ENCODE results near the gene FBXW8. TPM values are rescaled to one million over a fixed set of nuclear protein-coding genes. Genes with fewer than 3 reads are reported as not detected.

The FBXW8 gene
- total RNA-seq, 2 donors from 2014 or later = 8.6 to 8.7 TPM

DNA sequence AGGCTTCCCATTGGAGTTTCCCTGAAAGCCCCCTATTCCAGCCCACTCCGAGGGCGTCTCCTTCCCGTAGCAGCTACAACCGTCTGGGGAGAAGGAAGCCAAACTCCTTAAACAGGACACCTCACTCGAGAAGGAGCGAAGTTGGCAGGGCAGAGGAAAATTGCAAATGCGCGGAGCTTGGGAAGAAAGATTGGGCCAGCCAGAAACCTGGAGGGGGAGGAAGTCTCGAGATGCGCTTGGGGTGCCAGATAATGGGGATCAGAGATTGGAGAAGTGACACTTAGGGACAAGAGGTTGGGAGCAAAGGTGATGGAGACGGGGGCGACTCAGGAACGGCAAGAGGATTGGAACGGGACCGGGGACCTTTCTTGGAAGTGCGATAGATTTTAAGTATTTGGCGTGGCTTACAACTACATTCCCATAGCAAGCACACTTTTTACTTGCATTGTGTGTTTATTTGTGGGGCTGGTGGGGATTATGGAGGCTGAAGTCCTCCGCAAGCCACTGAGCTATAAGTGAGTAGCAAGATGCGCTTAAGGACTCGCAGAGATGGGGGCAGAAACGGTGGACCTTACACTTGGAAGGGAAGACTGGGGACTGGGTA lies 30.4 kb upstream of the FBXW8 start:
- Mint-ChIP-seq H3K27me3 (peaks cover 82% of the 10 kb centered on the region), H3K27ac (no peak overlapping the region), H3K4me1 (peaks cover 27% of the 10 kb centered on the region), H3K4me3 (peak overlapping the region; percentile 90), H3K36me3 (ENCODE audit: low read depth) (peaks cover 15% of the 10 kb centered on the region)
- DNase-seq = no peak
- no peaks in the 10 kb centered on the region for H3K9me3 ChIP-seq (ENCODE audit: control insufficient read depth, low read length, poor library complexity, severe bottlenecking)
- no peak for ATAC-seq

- ATAC-seq = peak; percentile 80
- H3K9me3 ChIP-seq (ENCODE audit: control insufficient read depth, low read length, poor library complexity, severe bottlenecking) = no peaks in the 10 kb centered on the region
- H3K27ac Mint-ChIP-seq = no peak overlapping the region
- H3K4me3 Mint-ChIP-seq = peak overlapping the region; percentile 90
- peaks cover 15% of the 10 kb centered on the region for H3K36me3 Mint-ChIP-seq (ENCODE audit: low read depth)
- peaks cover 79% of the 10 kb centered on the region for H3K27me3 Mint-ChIP-seq
- DNase-seq = peak in 1 of 3 donors; percentile 11
- H3K4me1 Mint-ChIP-seq = peaks cover 27% of the 10 kb centered on the region
Measured at GRCh38 chr12:116880817-116881324, 29.9 kb upstream of the FBXW8 start.

DNA sequence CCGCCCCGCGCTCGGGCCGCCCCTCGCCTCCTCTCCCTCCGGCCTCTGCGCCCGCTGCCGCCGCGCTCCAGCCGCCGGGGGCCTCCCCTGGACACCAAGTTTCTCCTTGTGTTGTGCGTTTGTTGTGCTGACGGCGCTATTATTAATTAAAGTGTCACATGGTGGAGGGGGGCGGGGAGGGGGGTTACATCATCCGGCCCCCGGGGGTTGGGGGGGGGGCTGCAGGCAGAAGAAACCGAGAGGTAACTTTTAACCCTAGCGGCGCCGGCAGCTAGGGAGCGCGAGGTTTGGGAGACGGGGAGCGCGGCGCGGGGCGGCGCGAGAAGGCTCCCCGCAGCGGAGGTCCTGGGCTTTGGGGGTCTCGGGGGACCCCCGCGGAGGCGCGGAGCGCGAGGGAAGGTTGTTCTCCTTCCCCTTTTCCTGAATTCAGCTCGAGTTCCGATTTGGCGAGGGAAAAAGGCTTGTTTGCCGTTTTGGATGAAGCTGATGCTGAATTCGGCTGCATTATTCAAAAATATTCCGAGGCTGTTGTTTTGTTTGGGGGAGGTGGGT lies 29.3 kb upstream of the FBXW8 start, which contains the start of gene HRK:
HRK (minus strand) TSS at position 117 of the 552 bp plus-strand sequence. CDS start 134 bp downstream, outside the sequence.
- peaks cover 74% of the 10 kb centered on the region for H3K27me3 Mint-ChIP-seq

GRCh38 chr12:116881877-116882507 lies 28.8 kb upstream of the FBXW8 start:
- Mint-ChIP-seq H3K4me1 (peaks cover 27% of the 10 kb centered on the region), H3K4me3 (peak overlapping the region; percentile 78), H3K27me3 (peaks cover 70% of the 10 kb centered on the region), H3K27ac (peak overlapping the region; percentile 6), H3K36me3 (ENCODE audit: low read depth) (peaks cover 15% of the 10 kb centered on the region)
- DNase-seq = no peak
- ATAC-seq = no peak
- H3K9me3 ChIP-seq (ENCODE audit: control insufficient read depth, low read length, poor library complexity, severe bottlenecking) = no peaks in the 10 kb centered on the region

More for the DNA sequence above, 29.3 kb upstream of the FBXW8 start, which contains the start of gene HRK:
- peaks cover 27% of the 10 kb centered on the region for H3K4me1 Mint-ChIP-seq
- ATAC-seq = no peak
- H3K36me3 Mint-ChIP-seq (ENCODE audit: low read depth) = peaks cover 15% of the 10 kb centered on the region
- DNase-seq = no peak
- H3K4me3 Mint-ChIP-seq = peak within 1 kb of the TSS; percentile 90
- H3K27ac Mint-ChIP-seq = peak within 1 kb of the TSS; percentile 6
- no peaks in the 10 kb centered on the region for H3K9me3 ChIP-seq (ENCODE audit: control insufficient read depth, low read length, poor library complexity, severe bottlenecking)

GRCh38 chr12:116882742-116883141 lies 28.0 kb upstream of the FBXW8 start:
- H3K4me3 Mint-ChIP-seq = no peak overlapping the region
- no peak for ATAC-seq
- H3K4me1 Mint-ChIP-seq = peaks cover 27% of the 10 kb centered on the region
- H3K36me3 Mint-ChIP-seq (ENCODE audit: low read depth) = peaks cover 15% of the 10 kb centered on the region
- H3K27ac Mint-ChIP-seq = no peak overlapping the region
- DNase-seq = no peak
- H3K9me3 ChIP-seq (ENCODE audit: control insufficient read depth, low read length, poor library complexity, severe bottlenecking) = no peaks in the 10 kb centered on the region
- peaks cover 76% of the 10 kb centered on the region for H3K27me3 Mint-ChIP-seq

- Mint-ChIP-seq H3K36me3 (ENCODE audit: low read depth) (peaks cover 8% of the 10 kb centered on the region), H3K4me1 (peaks cover 17% of the 10 kb centered on the region), H3K27me3 (peaks cover 68% of the 10 kb centered on the region), H3K4me3 (no peak overlapping the region), H3K27ac (no peak overlapping the region)
- ATAC-seq = no peak
- no peak for DNase-seq
- no peaks in the 10 kb centered on the region for H3K9me3 ChIP-seq (ENCODE audit: control insufficient read depth, low read length, poor library complexity, severe bottlenecking)
Measured at GRCh38 chr12:116884871-116885270, 25.9 kb upstream of the FBXW8 start.

DNA sequence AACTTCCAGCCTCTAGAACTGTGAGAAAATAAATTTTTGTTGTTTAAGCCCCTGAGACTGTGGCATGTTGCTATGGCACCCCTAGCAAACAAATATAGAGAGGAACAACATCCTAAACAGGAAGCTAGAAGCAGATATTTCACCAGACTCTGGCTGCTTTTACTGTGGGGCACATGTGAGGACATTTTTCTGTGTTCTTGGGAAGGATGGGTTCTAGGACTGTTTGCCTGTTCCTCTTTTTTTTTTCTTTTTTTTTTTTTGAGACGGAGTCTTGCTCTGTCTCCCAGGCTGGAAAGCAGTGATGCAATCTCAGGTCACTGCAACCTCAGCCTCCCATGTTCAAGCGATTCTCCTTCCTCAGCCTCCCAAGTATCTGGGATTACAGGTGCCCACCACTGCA lies 25.3 kb upstream of the FBXW8 start:
- no peak for DNase-seq

GRCh38 chr12:116887244-116887643 lies 23.5 kb upstream of the FBXW8 start:
- no peaks in the 10 kb centered on the region for H3K9me3 ChIP-seq (ENCODE audit: control insufficient read depth, low read length, poor library complexity, severe bottlenecking)
- H3K4me1 Mint-ChIP-seq = peaks cover 2% of the 10 kb centered on the region
- DNase-seq (no peak), ATAC-seq (no peak)
- no peaks in the 10 kb centered on the region for H3K36me3 Mint-ChIP-seq (ENCODE audit: low read depth)
- H3K27me3 Mint-ChIP-seq = peaks cover 50% of the 10 kb centered on the region
- no peak overlapping the region for H3K4me3 Mint-ChIP-seq
- H3K27ac Mint-ChIP-seq = no peak overlapping the region

More for the DNA sequence above, 25.3 kb upstream of the FBXW8 start:
- H3K9me3 ChIP-seq (ENCODE audit: control insufficient read depth, low read length, poor library complexity, severe bottlenecking) = no peaks in the 10 kb centered on the region
- Mint-ChIP-seq H3K27me3 (peaks cover 62% of the 10 kb centered on the region), H3K4me3 (no peak overlapping the region), H3K4me1 (peaks cover 10% of the 10 kb centered on the region), H3K36me3 (ENCODE audit: low read depth) (peaks cover 2% of the 10 kb centered on the region), H3K27ac (no peak overlapping the region)
- ATAC-seq = peak; percentile 25

GRCh38 chr12:116887897-116888296 lies 22.9 kb upstream of the FBXW8 start:
- H3K4me1 Mint-ChIP-seq = peaks cover 2% of the 10 kb centered on the region
- peaks cover 44% of the 10 kb centered on the region for H3K27me3 Mint-ChIP-seq
- no peak for ATAC-seq

DNA sequence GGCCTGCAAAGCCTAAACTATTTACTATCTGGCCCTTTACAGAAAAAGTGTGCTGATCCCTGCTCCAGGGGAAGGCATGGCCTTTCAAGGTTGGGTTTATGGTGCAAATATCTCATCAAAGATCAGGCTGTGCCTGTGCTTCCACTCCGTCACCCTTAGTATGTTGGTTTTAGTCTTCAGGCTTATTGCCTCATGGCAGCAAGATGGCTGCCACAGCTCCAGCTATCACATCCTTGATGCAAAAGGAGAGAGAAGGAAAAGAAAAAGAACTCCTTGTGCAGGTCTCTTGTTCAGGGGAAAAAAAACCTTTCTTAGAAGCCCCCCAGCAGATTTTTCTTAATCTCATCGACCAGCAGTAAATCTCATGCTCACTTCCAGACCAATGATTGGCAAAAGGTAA lies 20.4 kb upstream of the FBXW8 start:
- Mint-ChIP-seq H3K27me3 (peaks cover 27% of the 10 kb centered on the region), H3K27ac (no peak overlapping the region), H3K4me3 (no peak overlapping the region), H3K36me3 (ENCODE audit: low read depth) (no peaks in the 10 kb centered on the region), H3K4me1 (no peaks in the 10 kb centered on the region)
- no peaks in the 10 kb centered on the region for H3K9me3 ChIP-seq (ENCODE audit: control insufficient read depth, low read length, poor library complexity, severe bottlenecking)
- no peak for DNase-seq
- ATAC-seq = no peak

More at GRCh38 chr12:116887897-116888296, 22.9 kb upstream of the FBXW8 start:
- H3K27ac Mint-ChIP-seq = no peak overlapping the region
- no peak for DNase-seq
- no peaks in the 10 kb centered on the region for H3K9me3 ChIP-seq (ENCODE audit: control insufficient read depth, low read length, poor library complexity, severe bottlenecking)
- no peak overlapping the region for H3K4me3 Mint-ChIP-seq
- H3K36me3 Mint-ChIP-seq (ENCODE audit: low read depth) = no peaks in the 10 kb centered on the region

DNA sequence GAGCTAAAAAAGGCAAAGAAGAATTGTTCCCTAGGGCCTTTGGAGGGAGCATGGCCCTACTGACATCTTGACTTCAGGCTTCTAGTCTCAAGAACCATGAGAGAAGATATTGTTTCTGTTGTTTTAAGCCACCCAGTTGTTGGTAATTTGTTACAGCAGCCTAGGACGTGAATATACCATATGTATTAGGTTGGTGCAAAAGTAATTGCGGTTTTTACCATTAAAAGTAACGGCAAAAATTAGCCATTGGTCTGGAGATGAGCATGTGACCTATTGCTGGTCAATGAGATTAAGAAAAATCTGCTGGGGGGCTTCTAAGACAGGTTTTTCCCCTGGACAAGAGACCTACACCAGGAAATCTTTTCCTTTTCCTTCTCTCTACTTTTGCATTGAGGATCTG lies 19.7 kb upstream of the FBXW8 start:
- ATAC-seq (no peak), DNase-seq (no peak)
- Mint-ChIP-seq H3K27me3 (peaks cover 29% of the 10 kb centered on the region), H3K36me3 (ENCODE audit: low read depth) (no peaks in the 10 kb centered on the region), H3K4me3 (no peak overlapping the region), H3K27ac (no peak overlapping the region), H3K4me1 (no peaks in the 10 kb centered on the region)
- no peaks in the 10 kb centered on the region for H3K9me3 ChIP-seq (ENCODE audit: control insufficient read depth, low read length, poor library complexity, severe bottlenecking)

DNA sequence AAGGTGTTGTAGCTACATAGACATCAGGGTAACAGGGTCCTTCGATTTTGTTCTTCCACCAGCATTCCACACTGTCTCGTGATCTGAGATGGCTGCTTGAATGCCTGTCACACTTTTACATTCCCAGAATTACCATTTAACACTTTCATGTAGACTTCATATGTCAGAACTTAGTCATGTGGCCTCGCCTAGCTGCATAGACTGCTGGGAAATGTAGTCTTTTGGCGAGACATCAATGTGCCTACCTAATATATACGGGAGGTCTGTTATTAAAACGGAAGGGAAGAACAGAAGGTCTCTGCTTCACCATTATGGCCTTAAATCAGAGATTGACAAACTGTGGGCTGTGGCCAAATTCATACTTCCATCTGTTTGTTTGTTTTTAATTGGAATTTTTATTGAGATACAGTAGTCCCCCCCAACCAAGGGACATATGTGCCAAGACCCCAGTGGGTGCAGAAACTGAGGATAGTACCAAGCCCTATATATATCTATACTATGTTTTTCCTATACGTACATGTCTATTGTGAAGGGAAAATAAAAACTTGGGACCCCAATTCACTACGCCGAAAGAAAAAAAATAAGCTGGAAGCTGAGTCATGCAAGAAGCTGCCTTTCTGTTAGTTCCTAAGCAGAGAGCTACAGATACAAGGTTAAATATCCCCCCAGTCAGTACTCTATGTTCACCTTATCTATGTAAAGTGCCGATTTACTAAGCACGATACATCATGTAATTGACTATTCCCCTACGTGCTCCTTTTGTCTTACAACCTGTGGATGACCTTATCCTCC lies 18.2 kb upstream of the FBXW8 start:
- no peak for DNase-seq

DNA sequence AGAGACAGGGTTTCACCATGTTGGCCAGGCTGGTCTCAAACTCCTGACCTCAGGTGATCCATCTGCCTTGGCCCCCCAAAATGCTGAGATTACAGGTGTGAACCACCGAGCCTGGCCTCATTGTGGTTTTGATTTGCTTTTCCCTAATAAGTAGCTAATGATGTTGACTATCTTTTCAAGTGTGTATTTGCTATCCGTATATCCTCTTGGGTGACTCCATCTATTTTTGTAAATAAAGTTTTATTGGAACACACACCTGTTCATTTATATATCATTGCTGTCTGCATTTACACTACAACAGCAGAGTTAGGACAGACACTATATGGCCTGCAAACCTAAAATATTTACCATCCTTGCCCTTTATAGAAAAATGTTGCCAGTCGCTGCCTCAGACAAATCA lies 15.8 kb upstream of the FBXW8 start:
- no peak overlapping the region for H3K27ac Mint-ChIP-seq
- no peak overlapping the region for H3K4me3 Mint-ChIP-seq
- no peaks in the 10 kb centered on the region for H3K9me3 ChIP-seq (ENCODE audit: control insufficient read depth, low read length, poor library complexity, severe bottlenecking)
- no peaks in the 10 kb centered on the region for H3K4me1 Mint-ChIP-seq
- DNase-seq (no peak), ATAC-seq (no peak)
- peaks cover 4% of the 10 kb centered on the region for H3K36me3 Mint-ChIP-seq (ENCODE audit: low read depth)
- peaks cover 40% of the 10 kb centered on the region for H3K27me3 Mint-ChIP-seq

More for the DNA sequence above, 18.2 kb upstream of the FBXW8 start:
- Mint-ChIP-seq H3K27ac (no peak overlapping the region), H3K27me3 (peaks cover 33% of the 10 kb centered on the region), H3K36me3 (ENCODE audit: low read depth) (no peaks in the 10 kb centered on the region), H3K4me3 (no peak overlapping the region), H3K4me1 (no peaks in the 10 kb centered on the region)
- no peaks in the 10 kb centered on the region for H3K9me3 ChIP-seq (ENCODE audit: control insufficient read depth, low read length, poor library complexity, severe bottlenecking)
- ATAC-seq = no peak
